GM10248 (cell line): Measurements from ENCODE around the gene PRUNE1.
A peak's percentile ranks its signal among the peaks of the same experiment; 100 is the strongest.

ENCODE experiments used
- CTCF ChIA-PET: fragments of 300-600 bp; sonication (Branson Sonifier 250); formaldehyde crosslinking; extraction: SDS; loops from one replicate; lab custom pipeline; 2021; ENCODE audit warnings: antibody characterized with exemption; lab: Yijun Ruan, JAX
- POLR2A ChIA-PET: fragments of 350-650 bp; sonication (Branson Sonifier 250); formaldehyde crosslinking; extraction: SDS; loops from one replicate; lab custom pipeline; 2020; ENCODE audit warnings: antibody characterized with exemption; lab: Yijun Ruan, JAX
- DNase-seq: peaks from one replicate; pipeline ENCODE4 v3.0.0; 2012; ENCODE audit errors: extremely low spot score
- CTCF ChIP-seq: IDR thresholded peaks from 2 replicates; pipeline ENCODE4 v1.5.1; 2012; ENCODE audit warnings: mild to moderate bottlenecking, low read depth; ENCODE audit errors: extremely low read depth, missing control alignments, control extremely low read depth

The PRUNE1 gene

GRCh38 chr1:151008244-151009205, at the start of gene PRUNE1:
Gene PRUNE1 (plus strand): TSS chr1:151008449. CDS start chr1:151008633, 184 bp downstream.
- DNase-seq = peak; percentile 99
- ChIA-PET POLR2A (no interaction called here), CTCF (interaction anchor here (3.4 kb wide), 1 partner anchor 13 kb away, joined by 9 read pairs; no protein-coding TSS in a partner anchor)
- no peak for TF ChIP-seq CTCF

- no peak for TF ChIP-seq CTCF
- DNase-seq = no peak
- ChIA-PET CTCF (no interaction called here), POLR2A (interaction anchor here (0.6 kb wide), 1 partner anchor 336 kb away, joined by 12 read pairs; no protein-coding TSS in a partner anchor)
These were observed 47.6 kb upstream of the PRUNE1 start for GRCh38 chr1:150960646-150961045.

GRCh38 chr1:150961756-150962155, 46.5 kb upstream of the PRUNE1 start:
- POLR2A ChIA-PET = no interaction called here
- TF ChIP-seq CTCF = no peak

GRCh38 chr1:150963321-150964163, 44.7 kb upstream of the PRUNE1 start:
- ChIA-PET POLR2A (no interaction called here), CTCF (interaction anchor here (1.0 to 1.9 kb wide), 6 partner anchors 10 to 41 kb away, joined by 3 to 5 read pairs (median 4); no protein-coding TSS in a partner anchor)
- TF ChIP-seq CTCF = no peak
- DNase-seq = no peak

More at GRCh38 chr1:150961756-150962155, 46.5 kb upstream of the PRUNE1 start:
- CTCF ChIA-PET = interaction anchor here (1.3 to 1.9 kb wide), 2 partner anchors 17 to 39 kb away, joined by 4 to 5 read pairs; no protein-coding TSS in a partner anchor
- DNase-seq = no peak

- ChIA-PET CTCF (interaction anchor here (1.5 kb wide), 1 partner anchor 16 kb away, joined by 3 read pairs; no protein-coding TSS in a partner anchor), POLR2A (no interaction called here)
- no peak for TF ChIP-seq CTCF
- DNase-seq = no peak
These were observed 44.1 kb upstream of the PRUNE1 start for GRCh38 chr1:150964164-150964489.

- TF ChIP-seq CTCF = no peak
- DNase-seq = no peak
- ChIA-PET POLR2A (interaction anchor here (0.7 kb wide), 1 partner anchor 30 kb away, joined by 3 read pairs; no protein-coding TSS in a partner anchor), CTCF (interaction anchor here (1.0 to 1.4 kb wide), 4 partner anchors 8 to 43 kb away, joined by 4 to 6 read pairs (median 4); no protein-coding TSS in a partner anchor)
These were observed 42.6 kb upstream of the PRUNE1 start for GRCh38 chr1:150965605-150966004.
